T-helper 2 cell treated with Interferon-gamma antibody and Interleukin-4, amounts not matched to agents 5 μg/mL and 100 μg/mL, for 36 hours (primary cell): ENCODE measurements around the gene FOXN3.

Experiments used
- DNase-seq: peaks from one replicate; pipeline ENCODE4 v3.0.0; 2021; ENCODE audit warnings: low spot score
- H3K27ac Mint-ChIP-seq: one replicate; pipeline ENCODE4 v1.8.0; 2021; ENCODE audit warnings: mild to moderate bottlenecking, mixed read lengths
- H3K27me3 Mint-ChIP-seq: one replicate; pipeline ENCODE4 v1.8.0; 2021; ENCODE audit warnings: low read depth, mixed read lengths
- H3K36me3 Mint-ChIP-seq: one replicate; pipeline ENCODE4 v1.8.0; 2021; ENCODE audit warnings: low read depth, mixed read lengths
- H3K4me1 Mint-ChIP-seq: one replicate; pipeline ENCODE4 v1.8.0; 2021; ENCODE audit warnings: low read depth, mixed read lengths
- H3K4me3 Mint-ChIP-seq: one replicate; pipeline ENCODE4 v1.8.0; 2022; ENCODE audit warnings: mild to moderate bottlenecking, moderate library complexity, mixed read lengths
- H3K9me3 Mint-ChIP-seq: one replicate; pipeline ENCODE4 v1.8.0; 2021; ENCODE audit warnings: mixed read lengths

FOXN3 gene

DNA sequence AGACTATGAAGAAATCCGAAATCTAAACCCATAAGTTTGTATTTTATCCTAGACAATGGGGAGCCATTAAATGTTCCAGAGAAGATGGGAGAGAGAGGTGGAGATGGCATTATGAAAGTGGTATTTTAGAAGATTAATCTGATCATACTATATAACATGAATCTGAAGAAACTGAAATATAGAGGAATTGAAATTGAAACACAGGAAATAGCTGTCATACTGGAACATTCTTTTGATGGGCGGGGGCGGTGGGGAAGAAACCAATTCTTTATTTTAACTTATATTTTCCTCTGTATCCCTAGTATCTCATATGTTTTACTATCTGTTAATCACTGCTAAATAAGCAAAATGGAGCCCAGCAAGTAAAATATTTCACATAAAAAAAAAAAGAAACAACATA is 27.0 kb upstream of the FOXN3 start:
- peak overlapping the region; percentile 72 for H3K4me3 Mint-ChIP-seq
- H3K36me3 Mint-ChIP-seq = peaks cover 22% of the 10 kb centered on the region

GRCh38 chr14:89443042-89443629 is 26.1 kb upstream of the FOXN3 start:
- no peak for DNase-seq
- Mint-ChIP-seq H3K27me3 (no peaks in the 10 kb centered on the region), H3K4me1 (peaks cover 33% of the 10 kb centered on the region)

More for the DNA sequence above, 27.0 kb upstream of the FOXN3 start:
- Mint-ChIP-seq H3K27ac (peak overlapping the region; percentile 78), H3K9me3 (no peaks in the 10 kb centered on the region), H3K4me1 (peaks cover 38% of the 10 kb centered on the region), H3K27me3 (no peaks in the 10 kb centered on the region)
- no peak for DNase-seq

GRCh38 chr14:89442280-89442679 is 25.2 kb upstream of the FOXN3 start:
- Mint-ChIP-seq H3K4me1 (peaks cover 27% of the 10 kb centered on the region), H3K27ac (no peak overlapping the region)

More at GRCh38 chr14:89443042-89443629, 26.1 kb upstream of the FOXN3 start:
- Mint-ChIP-seq H3K4me3 (peak overlapping the region; percentile 72), H3K27ac (peak overlapping the region; percentile 87), H3K36me3 (peaks cover 23% of the 10 kb centered on the region), H3K9me3 (no peaks in the 10 kb centered on the region)

GRCh38 chr14:89440986-89441909 is 24.2 kb upstream of the FOXN3 start:
- Mint-ChIP-seq H3K4me1 (peaks cover 29% of the 10 kb centered on the region), H3K4me3 (no peak overlapping the region), H3K36me3 (peaks cover 26% of the 10 kb centered on the region), H3K27ac (no peak overlapping the region), H3K9me3 (no peaks in the 10 kb centered on the region), H3K27me3 (no peaks in the 10 kb centered on the region)
- DNase-seq = no peak

More at GRCh38 chr14:89442280-89442679, 25.2 kb upstream of the FOXN3 start:
- H3K36me3 Mint-ChIP-seq = peaks cover 23% of the 10 kb centered on the region
- H3K9me3 Mint-ChIP-seq = no peaks in the 10 kb centered on the region
- no peaks in the 10 kb centered on the region for H3K27me3 Mint-ChIP-seq
- no peak for DNase-seq
- H3K4me3 Mint-ChIP-seq = no peak overlapping the region

- DNase-seq = no peak
- Mint-ChIP-seq H3K27ac (no peak overlapping the region), H3K4me1 (peaks cover 27% of the 10 kb centered on the region), H3K27me3 (no peaks in the 10 kb centered on the region), H3K36me3 (peaks cover 20% of the 10 kb centered on the region), H3K9me3 (no peaks in the 10 kb centered on the region), H3K4me3 (no peak overlapping the region)
Observed at GRCh38 chr14:89435892-89436656, 19.0 kb upstream of the FOXN3 start.

GRCh38 chr14:89435492-89435891 is 18.5 kb upstream of the FOXN3 start:
- no peaks in the 10 kb centered on the region for H3K9me3 Mint-ChIP-seq
- H3K27ac Mint-ChIP-seq = no peak overlapping the region
- DNase-seq = no peak
- peaks cover 30% of the 10 kb centered on the region for H3K4me1 Mint-ChIP-seq
- H3K27me3 Mint-ChIP-seq = no peaks in the 10 kb centered on the region
- peaks cover 20% of the 10 kb centered on the region for H3K36me3 Mint-ChIP-seq
- H3K4me3 Mint-ChIP-seq = no peak overlapping the region

DNA sequence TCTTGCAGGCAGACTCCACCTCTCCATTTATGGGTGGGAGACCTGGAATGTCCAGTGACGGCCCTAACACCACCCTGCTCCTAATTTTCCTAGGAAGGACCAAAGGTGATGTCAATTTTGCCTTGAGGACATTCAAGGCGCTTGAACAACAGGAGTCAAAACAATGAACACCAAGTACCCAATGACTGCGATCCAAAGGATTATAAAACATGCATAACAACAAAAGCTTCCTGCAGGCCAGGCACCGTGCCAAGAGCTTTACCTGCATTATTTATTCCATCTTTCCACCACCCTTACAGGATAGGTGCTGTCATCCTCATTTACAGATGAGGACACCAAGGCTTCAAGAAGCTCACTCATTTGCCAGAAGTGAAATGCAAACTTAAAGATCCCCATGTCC is 15.2 kb upstream of the FOXN3 start:
- H3K4me3 Mint-ChIP-seq = peak overlapping the region; percentile 43
- peak overlapping the region; percentile 53 for H3K27ac Mint-ChIP-seq
- no peak for DNase-seq
- no peaks in the 10 kb centered on the region for H3K9me3 Mint-ChIP-seq
- peaks cover 52% of the 10 kb centered on the region for H3K4me1 Mint-ChIP-seq
- H3K36me3 Mint-ChIP-seq = peaks cover 15% of the 10 kb centered on the region
- H3K27me3 Mint-ChIP-seq = no peaks in the 10 kb centered on the region

DNA sequence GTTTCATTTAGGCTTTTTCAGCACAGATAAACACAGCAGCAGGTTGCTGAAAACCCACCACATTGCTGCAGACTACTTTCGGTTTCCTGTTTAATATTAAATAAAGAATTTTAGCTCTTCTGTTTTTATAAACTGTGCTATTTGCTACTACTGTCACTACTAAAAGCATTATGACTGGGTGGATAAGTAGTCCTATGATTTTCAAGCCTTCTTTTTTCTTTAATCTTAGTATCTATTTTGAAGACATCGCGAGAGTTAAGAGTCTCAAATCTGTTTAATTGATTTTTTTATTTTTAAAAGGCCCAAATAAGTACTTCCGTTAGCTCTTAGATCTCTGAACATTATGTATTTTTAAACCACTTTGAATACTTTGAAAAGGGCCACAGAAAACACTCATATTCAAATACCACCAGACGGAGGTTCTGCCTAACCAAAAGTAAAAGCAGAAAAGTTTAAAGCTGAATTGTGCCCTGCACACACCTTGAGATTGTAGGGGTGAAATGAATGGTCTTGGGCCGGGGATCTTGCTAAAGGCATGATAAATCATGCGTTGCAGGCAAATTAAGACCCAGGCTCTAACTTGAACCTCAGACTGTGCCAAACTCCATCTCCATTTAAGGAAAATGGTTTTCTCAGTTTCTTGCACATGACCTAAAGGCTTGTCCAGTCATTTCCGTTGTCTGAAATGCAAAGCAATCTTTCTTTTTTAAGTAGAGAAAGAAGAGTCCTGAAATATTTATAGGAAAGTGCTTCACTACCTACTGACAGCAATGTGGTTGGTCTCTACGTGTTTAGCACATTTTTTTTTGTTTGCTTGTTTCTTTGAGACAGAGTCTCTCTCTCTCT is 13.6 kb upstream of the FOXN3 start:
- peaks cover 11% of the 10 kb centered on the region for H3K36me3 Mint-ChIP-seq
- no peaks in the 10 kb centered on the region for H3K27me3 Mint-ChIP-seq
- peak overlapping the region; percentile 92 for H3K27ac Mint-ChIP-seq
- no peaks in the 10 kb centered on the region for H3K9me3 Mint-ChIP-seq
- H3K4me3 Mint-ChIP-seq = peak overlapping the region; percentile 86
- peak; percentile 65 for DNase-seq
- H3K4me1 Mint-ChIP-seq = peaks cover 53% of the 10 kb centered on the region

- peak overlapping the region; percentile 92 for H3K27ac Mint-ChIP-seq
- peaks cover 10% of the 10 kb centered on the region for H3K36me3 Mint-ChIP-seq
- H3K9me3 Mint-ChIP-seq = no peaks in the 10 kb centered on the region
- peaks cover 55% of the 10 kb centered on the region for H3K4me1 Mint-ChIP-seq
- peak; percentile 72 for DNase-seq
- H3K4me3 Mint-ChIP-seq = peak overlapping the region; percentile 86
- H3K27me3 Mint-ChIP-seq = no peaks in the 10 kb centered on the region
Observed at GRCh38 chr14:89429199-89430181, 12.5 kb upstream of the FOXN3 start.

DNA sequence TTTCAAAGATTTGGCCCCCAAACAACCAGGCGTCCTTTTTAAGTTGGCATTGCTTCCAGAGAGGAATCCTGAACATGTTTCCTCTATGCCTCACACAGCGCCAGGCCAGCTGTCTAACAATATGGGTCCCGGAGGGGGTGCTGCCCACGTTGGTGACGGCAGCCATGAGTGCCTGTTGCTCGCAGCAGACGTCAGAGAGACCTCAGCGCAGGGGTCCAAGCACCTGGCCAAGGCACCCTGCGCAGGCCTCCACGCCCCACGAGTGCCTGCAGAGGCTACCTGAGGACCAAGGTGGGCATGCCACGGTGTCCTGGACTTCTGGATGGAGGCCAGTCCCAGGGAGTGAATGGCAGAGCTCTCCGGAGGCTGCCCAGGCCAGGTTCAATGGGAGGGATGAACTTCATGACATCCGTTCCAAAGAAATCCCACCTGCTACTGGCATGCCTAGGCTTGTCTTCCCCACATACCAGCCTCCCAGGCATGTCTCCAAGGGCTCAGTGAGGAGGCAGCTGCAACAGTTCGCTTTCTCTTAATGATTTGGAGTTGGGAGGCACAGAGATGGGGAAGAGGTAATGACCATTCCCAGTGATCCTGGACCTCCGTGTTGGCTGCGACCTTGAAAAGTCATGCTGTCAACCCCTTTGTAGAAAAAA is 11.6 kb upstream of the FOXN3 start:
- H3K36me3 Mint-ChIP-seq = peaks cover 12% of the 10 kb centered on the region
- H3K9me3 Mint-ChIP-seq = no peaks in the 10 kb centered on the region
- H3K27me3 Mint-ChIP-seq = no peaks in the 10 kb centered on the region
- peaks cover 63% of the 10 kb centered on the region for H3K4me1 Mint-ChIP-seq
- H3K27ac Mint-ChIP-seq = peak overlapping the region; percentile 92
- DNase-seq = no peak
- H3K4me3 Mint-ChIP-seq = peak overlapping the region; percentile 86

GRCh38 chr14:89428173-89428523 is 11.1 kb upstream of the FOXN3 start:
- peaks cover 67% of the 10 kb centered on the region for H3K4me1 Mint-ChIP-seq
- DNase-seq = no peak
- H3K27me3 Mint-ChIP-seq = no peaks in the 10 kb centered on the region
- H3K4me3 Mint-ChIP-seq = peak overlapping the region; percentile 20
- H3K27ac Mint-ChIP-seq = peak overlapping the region; percentile 77
- peaks cover 12% of the 10 kb centered on the region for H3K36me3 Mint-ChIP-seq
- H3K9me3 Mint-ChIP-seq = no peaks in the 10 kb centered on the region
